H1 (cell line): ENCODE measurements around the gene RAB31.

Experiments used
- JUN ChIP-seq: IDR thresholded peaks from 2 replicates; pipeline ENCODE4 v1.6.1; 2011; ENCODE audit warnings: low read depth, mild to moderate bottlenecking, improper control_type of control experiment, low read length
- POLR2A ChIP-seq, 2 experiments: IDR thresholded peaks; 1 replicate in 1 of 2; 2 replicates in 1 of 2; pipeline ENCODE4 v1.6.1; 2011; ENCODE audit warnings: low read depth in 2 of 2, low read length in 2 of 2, mild to moderate bottlenecking in 2 of 2; ENCODE audit errors: control extremely low read depth in 1 of 2
- POLR2AphosphoS5 ChIP-seq: IDR thresholded peaks from 2 replicates; pipeline ENCODE4 v1.6.1; 2011; ENCODE audit warnings: low read depth, low read length
- SP1 ChIP-seq: IDR thresholded peaks from 2 replicates; pipeline ENCODE4 v1.6.1; 2011; ENCODE audit warnings: low read depth, low read length
- TF ChIP-seq, protein P1 (sequence below), 3 experiments: IDR thresholded peaks; 1 replicate in 2 of 3; 2 replicates in 1 of 3; pipeline versions ENCODE4 v1.5.1 to v1.6.1; 2011; ENCODE audit warnings: low read length in 3 of 3, mild to moderate bottlenecking in 3 of 3, inconsistent platforms in 2 of 3, low read depth in 1 of 3, moderate library complexity in 1 of 3; ENCODE audit not compliant: insufficient read depth in 1 of 3; ENCODE audit errors: control extremely low read depth in 1 of 3
- TF ChIP-seq, protein P2 (sequence below): IDR thresholded peaks from 2 replicates; pipeline ENCODE4 v1.6.1; 2012; ENCODE audit warnings: low read length, inconsistent platforms

DNA sequence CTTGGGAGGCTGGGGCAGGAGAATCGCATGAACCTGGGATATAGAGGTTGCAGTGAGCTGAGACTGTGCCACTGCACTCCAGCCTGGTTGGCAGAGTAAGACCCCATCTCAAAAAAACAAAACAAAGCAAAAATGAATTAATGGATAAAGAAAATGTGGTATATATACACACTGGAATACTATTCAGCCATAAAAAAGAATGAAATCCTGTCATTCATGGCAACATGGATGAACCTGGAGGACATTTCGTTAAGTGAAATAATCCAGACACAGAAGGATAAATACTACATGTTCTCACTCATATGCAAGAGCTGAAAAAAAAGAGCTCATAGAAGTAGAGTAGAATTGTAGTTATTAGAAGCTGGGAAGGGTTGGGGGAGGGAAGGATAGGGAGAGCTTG lies 80.8 kb downstream of the RAB31 start:
- TF ChIP-seq POLR2AphosphoS5: no peak
- TF ChIP-seq, protein P1, sequence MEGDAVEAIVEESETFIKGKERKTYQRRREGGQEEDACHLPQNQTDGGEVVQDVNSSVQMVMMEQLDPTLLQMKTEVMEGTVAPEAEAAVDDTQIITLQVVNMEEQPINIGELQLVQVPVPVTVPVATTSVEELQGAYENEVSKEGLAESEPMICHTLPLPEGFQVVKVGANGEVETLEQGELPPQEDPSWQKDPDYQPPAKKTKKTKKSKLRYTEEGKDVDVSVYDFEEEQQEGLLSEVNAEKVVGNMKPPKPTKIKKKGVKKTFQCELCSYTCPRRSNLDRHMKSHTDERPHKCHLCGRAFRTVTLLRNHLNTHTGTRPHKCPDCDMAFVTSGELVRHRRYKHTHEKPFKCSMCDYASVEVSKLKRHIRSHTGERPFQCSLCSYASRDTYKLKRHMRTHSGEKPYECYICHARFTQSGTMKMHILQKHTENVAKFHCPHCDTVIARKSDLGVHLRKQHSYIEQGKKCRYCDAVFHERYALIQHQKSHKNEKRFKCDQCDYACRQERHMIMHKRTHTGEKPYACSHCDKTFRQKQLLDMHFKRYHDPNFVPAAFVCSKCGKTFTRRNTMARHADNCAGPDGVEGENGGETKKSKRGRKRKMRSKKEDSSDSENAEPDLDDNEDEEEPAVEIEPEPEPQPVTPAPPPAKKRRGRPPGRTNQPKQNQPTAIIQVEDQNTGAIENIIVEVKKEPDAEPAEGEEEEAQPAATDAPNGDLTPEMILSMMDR (IDR thresholded peaks at IDR 0.05; ENCODE audit: control extremely low read depth in 1 of 3, insufficient read depth in 1 of 3, low read depth in 1 of 3, low read length in 3 of 3): no peak
- no peak for TF ChIP-seq POLR2A (IDR thresholded peaks at IDR 0.05; ENCODE audit: control extremely low read depth in 1 of 2, low read depth in 2 of 2, low read length in 2 of 2)
- TF ChIP-seq JUN: no peak
- TF ChIP-seq, protein P2, sequence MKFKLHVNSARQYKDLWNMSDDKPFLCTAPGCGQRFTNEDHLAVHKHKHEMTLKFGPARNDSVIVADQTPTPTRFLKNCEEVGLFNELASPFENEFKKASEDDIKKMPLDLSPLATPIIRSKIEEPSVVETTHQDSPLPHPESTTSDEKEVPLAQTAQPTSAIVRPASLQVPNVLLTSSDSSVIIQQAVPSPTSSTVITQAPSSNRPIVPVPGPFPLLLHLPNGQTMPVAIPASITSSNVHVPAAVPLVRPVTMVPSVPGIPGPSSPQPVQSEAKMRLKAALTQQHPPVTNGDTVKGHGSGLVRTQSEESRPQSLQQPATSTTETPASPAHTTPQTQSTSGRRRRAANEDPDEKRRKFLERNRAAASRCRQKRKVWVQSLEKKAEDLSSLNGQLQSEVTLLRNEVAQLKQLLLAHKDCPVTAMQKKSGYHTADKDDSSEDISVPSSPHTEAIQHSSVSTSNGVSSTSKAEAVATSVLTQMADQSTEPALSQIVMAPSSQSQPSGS: no peak
- TF ChIP-seq SP1: no peak
